AG09309 (cell line): ENCODE measurements around the gene GLI3.

ENCODE experiments used
- DNase-seq: peaks from one replicate; pipeline ENCODE4 v3.0.0-alpha.2; 2010; ENCODE audit warnings: low read depth
- H3K4me3 ChIP-seq: 2 replicates; pipeline ENCODE4 v1.5.1; 2011; ENCODE audit warnings: mild to moderate bottlenecking, low read depth, low read length, moderate library complexity; ENCODE audit not compliant: control insufficient read depth
- TF ChIP-seq, protein P1 (sequence below): IDR thresholded peaks from 2 replicates; pipeline ENCODE4 v1.5.1; 2011; ENCODE audit warnings: mild to moderate bottlenecking, low read depth, low read length, inconsistent platforms; ENCODE audit not compliant: insufficient read depth, control insufficient read depth; ENCODE audit errors: missing control alignments

Gene GLI3

DNA sequence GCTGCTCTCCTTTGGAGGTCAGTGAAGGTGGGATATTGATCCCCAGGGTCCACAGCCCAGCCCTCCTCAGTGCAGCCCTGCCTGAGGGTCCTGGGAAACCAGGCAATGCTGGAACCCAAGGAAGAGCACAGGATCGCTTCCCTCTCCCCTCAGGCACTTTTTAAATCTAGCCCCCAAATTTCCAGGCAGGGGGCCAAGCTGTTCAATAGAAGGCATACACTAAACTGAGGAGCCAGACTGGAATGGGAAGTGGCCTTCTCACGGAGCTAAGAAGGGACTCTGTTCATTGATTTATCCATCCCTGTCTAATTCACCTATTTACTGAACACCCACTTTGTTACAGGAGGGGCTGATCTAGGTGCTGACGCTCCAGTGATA lies 60.3 kb downstream of the GLI3 start:
- no peak overlapping the region for H3K4me3 ChIP-seq
- TF ChIP-seq, protein P1, sequence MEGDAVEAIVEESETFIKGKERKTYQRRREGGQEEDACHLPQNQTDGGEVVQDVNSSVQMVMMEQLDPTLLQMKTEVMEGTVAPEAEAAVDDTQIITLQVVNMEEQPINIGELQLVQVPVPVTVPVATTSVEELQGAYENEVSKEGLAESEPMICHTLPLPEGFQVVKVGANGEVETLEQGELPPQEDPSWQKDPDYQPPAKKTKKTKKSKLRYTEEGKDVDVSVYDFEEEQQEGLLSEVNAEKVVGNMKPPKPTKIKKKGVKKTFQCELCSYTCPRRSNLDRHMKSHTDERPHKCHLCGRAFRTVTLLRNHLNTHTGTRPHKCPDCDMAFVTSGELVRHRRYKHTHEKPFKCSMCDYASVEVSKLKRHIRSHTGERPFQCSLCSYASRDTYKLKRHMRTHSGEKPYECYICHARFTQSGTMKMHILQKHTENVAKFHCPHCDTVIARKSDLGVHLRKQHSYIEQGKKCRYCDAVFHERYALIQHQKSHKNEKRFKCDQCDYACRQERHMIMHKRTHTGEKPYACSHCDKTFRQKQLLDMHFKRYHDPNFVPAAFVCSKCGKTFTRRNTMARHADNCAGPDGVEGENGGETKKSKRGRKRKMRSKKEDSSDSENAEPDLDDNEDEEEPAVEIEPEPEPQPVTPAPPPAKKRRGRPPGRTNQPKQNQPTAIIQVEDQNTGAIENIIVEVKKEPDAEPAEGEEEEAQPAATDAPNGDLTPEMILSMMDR, result no peak
- DNase-seq, result no peak

DNA sequence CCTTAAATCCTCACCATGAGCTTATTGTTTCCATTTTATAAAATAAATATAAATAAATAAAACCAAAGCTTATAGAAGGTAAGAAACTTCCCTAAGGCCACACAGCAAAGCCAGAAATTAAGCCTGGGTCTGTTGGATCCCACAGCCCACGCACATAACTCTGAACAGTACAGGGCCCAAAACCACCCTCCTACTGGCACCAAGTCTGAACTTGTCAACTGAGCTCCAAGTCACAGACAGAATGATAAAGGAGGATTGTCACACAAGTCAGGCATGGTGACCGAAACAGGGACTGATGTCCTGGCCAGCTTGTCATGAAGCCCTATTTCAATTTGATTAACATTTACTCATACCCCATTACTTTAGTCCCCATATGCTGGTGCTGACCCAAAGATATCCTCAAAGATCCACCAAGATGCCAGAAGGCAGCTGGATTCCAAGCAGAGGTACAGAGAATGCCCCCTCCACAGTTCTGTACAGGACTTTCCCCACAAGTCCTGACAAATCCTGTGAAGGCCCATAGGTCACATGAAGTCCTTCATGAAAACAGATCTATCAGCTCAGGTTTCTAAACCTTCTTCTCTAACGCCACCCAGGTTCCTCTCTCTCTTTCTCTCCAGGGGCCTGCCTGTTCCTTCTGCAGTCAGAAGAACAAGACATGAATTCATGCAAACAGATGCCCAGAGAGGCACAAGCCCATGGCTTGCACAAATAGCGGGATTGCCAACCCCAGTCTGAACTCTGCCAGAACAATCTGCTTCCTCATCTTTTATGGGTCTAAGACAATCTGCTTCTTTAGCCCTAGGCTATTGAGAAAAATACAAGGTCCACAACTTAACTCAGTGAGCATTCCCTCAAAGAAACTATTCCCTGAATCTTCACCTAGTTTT lies 60.9 kb downstream of the GLI3 start:
- TF ChIP-seq, protein P1, result no peak
- no peak for DNase-seq
- no peak overlapping the region for H3K4me3 ChIP-seq

DNA sequence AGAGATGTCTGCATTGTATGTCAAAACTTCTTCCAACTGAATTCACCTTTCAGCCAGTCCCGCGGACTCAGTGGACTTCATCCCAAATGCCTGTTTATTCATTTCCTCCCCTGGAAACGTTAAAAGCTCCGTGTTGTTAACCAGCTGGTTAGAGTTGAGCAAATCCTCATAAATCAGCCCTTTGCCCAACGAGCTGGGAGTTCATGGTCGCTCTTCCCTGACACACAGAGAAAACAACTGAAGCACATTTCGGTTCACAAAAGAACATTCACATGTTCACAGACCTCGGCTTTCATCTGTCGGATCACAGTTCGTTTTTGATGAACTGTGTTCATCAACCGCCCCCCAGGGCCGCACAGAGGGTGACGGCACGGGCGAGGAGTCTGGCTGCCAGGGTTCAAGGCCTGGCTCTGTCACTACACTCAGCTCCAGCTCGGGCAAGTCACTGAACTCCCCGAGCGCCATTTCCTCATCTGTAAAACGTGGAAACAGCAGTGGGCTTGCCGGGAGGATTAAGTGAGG lies 62.6 kb downstream of the GLI3 start:
- TF ChIP-seq, protein P1, result no peak
- DNase-seq, result no peak
- H3K4me3 ChIP-seq, result no peak overlapping the region

DNA sequence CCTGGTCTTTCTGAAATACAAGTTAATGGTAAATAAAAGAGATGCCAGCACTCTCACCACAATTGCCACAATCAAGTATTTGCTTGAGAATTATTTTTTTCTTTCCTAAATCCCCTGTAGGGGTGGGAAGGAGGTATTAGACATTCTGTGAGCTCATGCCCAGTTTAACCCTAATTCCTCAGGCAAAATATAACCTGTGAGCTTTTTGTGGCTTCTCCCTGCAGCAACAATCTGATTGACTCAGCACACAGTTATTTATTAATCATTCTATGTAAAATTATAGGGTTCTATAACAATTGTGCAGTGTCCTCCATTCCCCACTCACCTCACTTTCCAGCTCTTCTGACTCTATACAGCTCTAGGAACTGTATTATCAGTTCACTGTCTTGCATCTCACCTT lies 66.3 kb downstream of the GLI3 start:
- no peak overlapping the region for H3K4me3 ChIP-seq
- no peak for DNase-seq
- TF ChIP-seq, protein P1, result no peak

DNA sequence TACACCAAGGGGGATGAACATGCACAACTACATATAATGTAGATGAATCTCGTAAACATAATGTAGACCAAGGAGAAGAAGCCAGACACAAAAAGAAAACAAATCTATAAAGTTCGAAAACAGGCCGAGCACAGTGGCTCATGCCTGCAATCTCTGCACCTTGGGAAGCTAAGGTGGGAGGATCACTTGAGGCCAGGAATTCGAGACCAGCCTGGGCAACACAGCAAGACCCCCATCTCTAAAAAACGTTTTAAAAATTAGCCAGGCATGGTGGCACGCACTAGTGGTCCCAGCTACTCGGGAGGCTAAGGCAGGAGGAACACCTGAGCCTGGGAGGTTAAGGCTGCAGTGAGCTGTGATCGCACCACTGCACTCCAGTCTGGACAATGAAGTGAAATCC lies 68.5 kb downstream of the GLI3 start:
- no peak for DNase-seq
- TF ChIP-seq, protein P1, result no peak
- H3K4me3 ChIP-seq, result no peak overlapping the region

DNA sequence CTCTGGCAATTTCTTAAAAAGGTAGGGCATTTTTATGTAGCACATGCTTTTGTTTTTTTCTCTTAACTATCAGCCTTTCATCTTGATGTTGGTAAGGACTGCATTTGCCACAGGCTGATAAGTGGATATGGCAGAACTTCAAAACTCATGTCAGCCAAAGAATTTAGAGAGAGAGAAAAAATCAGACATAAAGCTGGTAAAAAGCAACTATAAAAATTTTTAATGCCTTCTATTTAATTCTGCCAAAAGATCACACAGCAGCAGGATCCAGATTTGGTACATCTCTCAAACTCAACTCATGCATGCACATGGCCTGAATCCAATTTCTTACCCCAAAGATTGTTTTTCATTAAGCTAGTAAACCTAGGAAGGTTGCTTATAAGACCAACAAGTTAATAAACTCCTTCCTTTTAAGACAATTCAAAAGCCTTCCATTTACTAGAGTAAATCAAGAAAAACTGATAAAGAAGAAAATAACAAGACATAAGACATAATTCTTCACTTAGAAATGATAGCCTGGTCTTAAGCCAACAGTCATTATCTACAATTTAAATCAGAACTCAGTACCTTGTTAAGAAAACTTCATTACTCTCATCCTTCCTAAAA lies 69.3 kb downstream of the GLI3 start:
- no peak for DNase-seq
- H3K4me3 ChIP-seq, result no peak overlapping the region
- TF ChIP-seq, protein P1, result no peak
